H9 (cell line): ENCODE results near the gene SLC45A1. TPM values are rescaled to one million over a fixed set of nuclear protein-coding genes. Genes with fewer than 3 reads are reported as not detected.

Source experiments
- DNase-seq: peaks from one replicate; pipeline ENCODE4 v3.0.0-alpha.2; 2017
- H2AFZ ChIP-seq: one replicate; pipeline ENCODE4 v1.6.1; 2013; ENCODE audit warnings: mild to moderate bottlenecking, low read length, control low read depth, moderate library complexity
- H2AK5ac ChIP-seq: 2 replicates; pipeline ENCODE4 v1.6.1; 2013; ENCODE audit warnings: low read length, control low read depth, mixed read lengths; ENCODE audit not compliant: insufficient read length
- H2BK120ac ChIP-seq: one replicate; pipeline ENCODE4 v1.6.1; 2013; ENCODE audit warnings: low read depth, mild to moderate bottlenecking, low read length, control low read depth, inconsistent platforms; ENCODE audit not compliant: poor library complexity, severe bottlenecking
- H2BK12ac ChIP-seq: 2 replicates; pipeline ENCODE4 v1.6.1; 2013; ENCODE audit warnings: low read length, control low read depth, mixed read lengths, low read depth; ENCODE audit not compliant: insufficient read length
- H2BK15ac ChIP-seq: 2 replicates; pipeline ENCODE4 v1.6.1; 2013; ENCODE audit warnings: low read depth, low read length, control low read depth
- H2BK20ac ChIP-seq: one replicate; pipeline ENCODE4 v1.6.1; 2013; ENCODE audit warnings: low read depth, mild to moderate bottlenecking, low read length, control low read depth, inconsistent platforms; ENCODE audit not compliant: poor library complexity, severe bottlenecking
- H2BK5ac ChIP-seq: 2 replicates; pipeline ENCODE4 v1.6.1; 2013; ENCODE audit warnings: low read length, control low read depth, mixed read lengths; ENCODE audit not compliant: insufficient read length
- H3K14ac ChIP-seq: 2 replicates; pipeline ENCODE4 v1.6.1; 2013; ENCODE audit warnings: low read length, control low read depth; ENCODE audit not compliant: insufficient read depth
- H3K18ac ChIP-seq: 2 replicates; pipeline ENCODE4 v1.6.1; 2013; ENCODE audit warnings: low read depth, mild to moderate bottlenecking, mixed read lengths, low read length, control low read depth; ENCODE audit not compliant: insufficient read length
- H3K23ac ChIP-seq: 2 replicates; pipeline ENCODE4 v1.6.1; 2013; ENCODE audit warnings: low read length, control low read depth, mixed read lengths, low read depth; ENCODE audit not compliant: insufficient read length
- H3K23me2 ChIP-seq: 2 replicates; pipeline ENCODE4 v1.6.1; 2013; ENCODE audit warnings: low read depth, mild to moderate bottlenecking, mixed read lengths, low read length, control low read depth; ENCODE audit not compliant: insufficient read length, poor library complexity, severe bottlenecking
- H3K27ac ChIP-seq: 2 replicates; pipeline ENCODE4 v1.5.1; 2013; ENCODE audit warnings: low read length, control low read depth, mixed read lengths, low read depth; ENCODE audit not compliant: insufficient read length
- H3K27me3 ChIP-seq: 2 replicates; pipeline ENCODE4 v1.6.1; 2013; ENCODE audit warnings: low read length, control low read depth, inconsistent platforms; ENCODE audit not compliant: insufficient read depth
- H3K4ac ChIP-seq: 2 replicates; pipeline ENCODE4 v1.6.1; 2013; ENCODE audit warnings: low read depth, mild to moderate bottlenecking, control low read depth, inconsistent platforms, low read length, moderate library complexity
- H3K4me1 ChIP-seq: 2 replicates; pipeline ENCODE4 v1.6.1; 2013; ENCODE audit warnings: low read length, control low read depth, inconsistent platforms; ENCODE audit not compliant: insufficient read depth
- H3K4me2 ChIP-seq: 2 replicates; pipeline ENCODE4 v1.6.1; 2013; ENCODE audit warnings: low read length, control low read depth, mixed read lengths; ENCODE audit not compliant: insufficient read length, insufficient read depth
- H3K56ac ChIP-seq: 2 replicates; pipeline ENCODE4 v1.6.1; 2013; ENCODE audit warnings: low read depth, mild to moderate bottlenecking, mixed read lengths, low read length, control low read depth; ENCODE audit not compliant: insufficient read length
- H3K79me1 ChIP-seq: 2 replicates; pipeline ENCODE4 v1.6.1; 2013; ENCODE audit warnings: low read depth, mild to moderate bottlenecking, moderate library complexity, low read length, control low read depth, inconsistent platforms; ENCODE audit not compliant: insufficient read depth, poor library complexity, severe bottlenecking
- H3K79me2 ChIP-seq: 2 replicates; pipeline ENCODE4 v1.6.1; 2013; ENCODE audit warnings: low read length, control low read depth, inconsistent platforms; ENCODE audit not compliant: insufficient read depth
- H3K9ac ChIP-seq: 2 replicates; pipeline ENCODE4 v1.6.1; 2013; ENCODE audit warnings: low read length, control low read depth, mixed read lengths; ENCODE audit not compliant: insufficient read length; ENCODE audit errors: extremely low read depth
- H3K9me3 ChIP-seq: one replicate; pipeline ENCODE4 v1.6.1; 2013; ENCODE audit warnings: low read depth, low read length, inconsistent platforms; ENCODE audit not compliant: control insufficient read depth
- H3T11ph ChIP-seq: one replicate; pipeline ENCODE4 v1.6.1; 2013; ENCODE audit warnings: mild to moderate bottlenecking, low read length, control low read depth, inconsistent platforms
- H4K20me1 ChIP-seq: one replicate; pipeline ENCODE4 v1.6.1; 2013; ENCODE audit not compliant: control insufficient read depth, insufficient read length, insufficient read depth
- H4K5ac ChIP-seq: 2 replicates; pipeline ENCODE4 v1.6.1; 2013; ENCODE audit warnings: low read depth, mild to moderate bottlenecking, mixed read lengths, low read length, control low read depth; ENCODE audit not compliant: insufficient read length
- H4K8ac ChIP-seq: replicated peaks from 2 replicates; pipeline ENCODE4 v1.6.1; 2013; ENCODE audit warnings: low read length, control low read depth, mixed read lengths, low read depth; ENCODE audit not compliant: insufficient read length
- H4K91ac ChIP-seq: 2 replicates; pipeline ENCODE4 v1.6.1; 2013; ENCODE audit warnings: low read depth, mild to moderate bottlenecking, moderate library complexity, mixed read lengths, low read length, control low read depth; ENCODE audit not compliant: insufficient read length
- H3K27ac Mint-ChIP-seq, 3 experiments: 2 replicates in 2 of 3; 3 replicates in 1 of 3; pipeline ENCODE4 v1.8.0; 2020 to 2021; ENCODE audit warnings: mixed read lengths in 3 of 3, mild to moderate bottlenecking in 1 of 3, moderate library complexity in 1 of 3
- H3K27me3 Mint-ChIP-seq: 2 replicates; pipeline ENCODE4 v1.8.0; 2021; ENCODE audit warnings: low read depth, mild to moderate bottlenecking, moderate library complexity, mixed read lengths
- H3K36me3 Mint-ChIP-seq, 3 experiments: 2 replicates in 2 of 3; 3 replicates in 1 of 3; pipeline ENCODE4 v1.8.0; 2020 to 2021; ENCODE audit warnings: low read depth in 3 of 3, mixed read lengths in 3 of 3; ENCODE audit not compliant: insufficient read depth in 1 of 3
- H3K4me1 Mint-ChIP-seq, 2 experiments: 2 replicates each; pipeline ENCODE4 v1.8.0; 2020; ENCODE audit warnings: mixed read lengths in 2 of 2
- H3K4me3 Mint-ChIP-seq, 2 experiments: 2 replicates in 1 of 2; 3 replicates in 1 of 2; pipeline ENCODE4 v1.8.0; 2020 to 2021; ENCODE audit warnings: mild to moderate bottlenecking in 2 of 2, mixed read lengths in 2 of 2, moderate library complexity in 1 of 2
- H3K9me3 Mint-ChIP-seq, 2 experiments: 2 replicates in 1 of 2; 3 replicates in 1 of 2; pipeline ENCODE4 v1.8.0; 2020; ENCODE audit warnings: mild to moderate bottlenecking in 2 of 2, mixed read lengths in 2 of 2, moderate library complexity in 1 of 2
- CTCF ChIP-seq: fragments of 200-600 bp; sonication (generic); conservative IDR thresholded peaks from 3 replicates; pipeline ENCODE4 v1.8.0; 2021; ENCODE audit warnings: antibody characterized with exemption, mild to moderate bottlenecking
- WGBS: extraction: QIAGEN DNeasy Blood & Tissue Kit; methylation state at CpG from one replicate; pipeline ENCODE4 v1.1.7; 2013; ENCODE audit warnings: missing lambda C conversion rate, low lambda C conversion rate, mixed read lengths; ENCODE audit not compliant: insufficient read length; ENCODE audit errors: extremely low coverage; 5-methylcytosine and 5-hydroxymethylcytosine counted together
- total RNA-seq: library from RNA; stranded (reverse); gene quantifications from 2 replicates; pipeline ENCODE4 v1.2.1, GENCODE V29; 2021

SLC45A1 gene
- total RNA-seq, 1 experiment from 2014 or later = 0.63 TPM

GRCh38 chr1:8339203-8339600, 21.3 kb downstream of the SLC45A1 start:
- no peak overlapping the region for H3T11ph ChIP-seq
- H4K5ac ChIP-seq = no peak overlapping the region
- H3K23ac ChIP-seq = no peak overlapping the region
- no peak overlapping the region for H3K4me2 ChIP-seq
- no peak overlapping the region for H2BK15ac ChIP-seq
- H3K9me3 Mint-ChIP-seq = peaks cover 3 to 4% of the 10 kb centered on the region in 2 experiments; a peak in 4 of 5 replicates
- H2BK20ac ChIP-seq = no peak overlapping the region
- no peak overlapping the region for H2BK5ac ChIP-seq
- no peak overlapping the region for H3K14ac ChIP-seq
- peak; percentile 33 for DNase-seq
- no peaks in the 10 kb centered on the region for H3K9me3 ChIP-seq
- H3K4me3 Mint-ChIP-seq = no peak overlapping the region
- no peak overlapping the region for H3K4ac ChIP-seq
- no peak overlapping the region for H4K8ac ChIP-seq
- no peak overlapping the region for H4K91ac ChIP-seq
- no peak overlapping the region; a peak in 1 of 7 replicates for H3K27ac Mint-ChIP-seq
- no peaks in the 10 kb centered on the region for H4K20me1 ChIP-seq
- H2AFZ ChIP-seq = no peak overlapping the region
- H2BK120ac ChIP-seq = no peak overlapping the region
- H3K23me2 ChIP-seq = no peaks in the 10 kb centered on the region
- H2AK5ac ChIP-seq = no peak overlapping the region
- H3K27ac ChIP-seq = no peak overlapping the region
- no peaks in the 10 kb centered on the region for H3K27me3 ChIP-seq
- H3K79me2 ChIP-seq = no peaks in the 10 kb centered on the region
- peaks cover 2% of the 10 kb centered on the region for H3K27me3 Mint-ChIP-seq
- no peaks in the 10 kb centered on the region for H3K4me1 ChIP-seq
- no peaks in the 10 kb centered on the region for H3K4me1 Mint-ChIP-seq
- no peak for TF ChIP-seq CTCF
- WGBS = no CpG with 5 or more reads among the region's 13 CpGs
- H2BK12ac ChIP-seq = no peak overlapping the region
- no peak overlapping the region for H3K18ac ChIP-seq
- H3K36me3 Mint-ChIP-seq = peaks cover 2 to 6% (median 4%) of the 10 kb centered on the region in 3 experiments; a peak in 5 of 7 replicates
- H3K79me1 ChIP-seq = no peaks in the 10 kb centered on the region
- H3K56ac ChIP-seq = no peak overlapping the region
- H3K9ac ChIP-seq = no peak overlapping the region
